GM21526 (cell line): ENCODE results near the gene SCNN1G.
"Not testable (repeated sequence)": the region's sequence is repeated elsewhere in the genome, so short reads cannot be mapped to it uniquely, and the experiment has no call there.

Experiments used
- ATAC-seq: cut with Tn5 transposase; IDR thresholded peaks from one replicate; pipeline ENCODE4 v1.9.1; 2021; ENCODE audit warnings: moderate library complexity; ENCODE audit not compliant: unreplicated experiment, low FRiP score

Gene SCNN1G, protein sequence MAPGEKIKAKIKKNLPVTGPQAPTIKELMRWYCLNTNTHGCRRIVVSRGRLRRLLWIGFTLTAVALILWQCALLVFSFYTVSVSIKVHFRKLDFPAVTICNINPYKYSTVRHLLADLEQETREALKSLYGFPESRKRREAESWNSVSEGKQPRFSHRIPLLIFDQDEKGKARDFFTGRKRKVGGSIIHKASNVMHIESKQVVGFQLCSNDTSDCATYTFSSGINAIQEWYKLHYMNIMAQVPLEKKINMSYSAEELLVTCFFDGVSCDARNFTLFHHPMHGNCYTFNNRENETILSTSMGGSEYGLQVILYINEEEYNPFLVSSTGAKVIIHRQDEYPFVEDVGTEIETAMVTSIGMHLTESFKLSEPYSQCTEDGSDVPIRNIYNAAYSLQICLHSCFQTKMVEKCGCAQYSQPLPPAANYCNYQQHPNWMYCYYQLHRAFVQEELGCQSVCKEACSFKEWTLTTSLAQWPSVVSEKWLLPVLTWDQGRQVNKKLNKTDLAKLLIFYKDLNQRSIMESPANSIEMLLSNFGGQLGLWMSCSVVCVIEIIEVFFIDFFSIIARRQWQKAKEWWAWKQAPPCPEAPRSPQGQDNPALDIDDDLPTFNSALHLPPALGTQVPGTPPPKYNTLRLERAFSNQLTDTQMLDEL

DNA sequence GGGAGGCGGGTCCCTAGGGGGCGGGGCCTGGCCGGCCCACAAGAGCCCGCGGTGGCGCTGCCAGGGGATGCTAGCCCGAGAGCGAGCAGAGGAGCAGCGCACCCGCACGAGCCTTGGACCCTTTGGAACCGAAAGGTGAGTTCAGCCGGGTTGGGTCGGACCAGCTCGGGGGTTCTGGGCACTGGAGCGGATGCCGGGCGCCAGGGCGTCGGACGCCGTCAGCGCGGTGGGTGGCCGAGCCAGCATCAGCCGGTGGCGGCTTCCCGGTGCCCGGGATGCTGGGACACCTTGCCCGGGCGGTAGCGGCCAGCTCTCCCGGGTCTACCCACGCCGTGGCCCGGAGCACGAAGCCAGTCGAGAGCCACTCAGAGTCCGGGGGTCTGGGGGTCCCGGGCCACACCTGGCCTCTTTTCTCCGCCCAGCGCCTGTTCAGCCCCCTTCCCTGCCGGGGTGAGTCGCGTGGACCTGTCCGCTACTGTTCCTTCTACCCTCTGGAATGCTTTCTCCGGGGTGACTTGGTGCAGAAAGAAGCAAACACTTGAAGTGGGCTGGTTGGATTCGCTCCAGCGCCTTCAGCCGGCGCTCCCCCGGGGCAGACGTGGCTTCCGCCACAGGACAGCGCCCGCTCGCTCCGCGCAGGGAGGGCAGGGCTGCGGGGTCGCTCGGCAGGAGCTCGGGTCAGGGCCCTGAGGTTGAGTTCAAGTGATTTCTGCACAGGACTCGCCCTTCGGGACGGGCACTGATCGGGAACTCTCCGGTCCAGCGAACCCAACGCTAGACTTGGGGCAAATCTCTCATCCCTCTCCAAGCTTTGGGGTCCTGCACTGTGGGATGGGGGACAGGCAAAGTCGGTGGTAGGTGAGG lies at the start of gene SCNN1G:
Gene SCNN1G, plus strand, starts transcription at position 67 of the 864 bp plus-strand sequence. CDS start 3,527 bp downstream, outside the sequence.
- peak; percentile 27 for ATAC-seq

DNA sequence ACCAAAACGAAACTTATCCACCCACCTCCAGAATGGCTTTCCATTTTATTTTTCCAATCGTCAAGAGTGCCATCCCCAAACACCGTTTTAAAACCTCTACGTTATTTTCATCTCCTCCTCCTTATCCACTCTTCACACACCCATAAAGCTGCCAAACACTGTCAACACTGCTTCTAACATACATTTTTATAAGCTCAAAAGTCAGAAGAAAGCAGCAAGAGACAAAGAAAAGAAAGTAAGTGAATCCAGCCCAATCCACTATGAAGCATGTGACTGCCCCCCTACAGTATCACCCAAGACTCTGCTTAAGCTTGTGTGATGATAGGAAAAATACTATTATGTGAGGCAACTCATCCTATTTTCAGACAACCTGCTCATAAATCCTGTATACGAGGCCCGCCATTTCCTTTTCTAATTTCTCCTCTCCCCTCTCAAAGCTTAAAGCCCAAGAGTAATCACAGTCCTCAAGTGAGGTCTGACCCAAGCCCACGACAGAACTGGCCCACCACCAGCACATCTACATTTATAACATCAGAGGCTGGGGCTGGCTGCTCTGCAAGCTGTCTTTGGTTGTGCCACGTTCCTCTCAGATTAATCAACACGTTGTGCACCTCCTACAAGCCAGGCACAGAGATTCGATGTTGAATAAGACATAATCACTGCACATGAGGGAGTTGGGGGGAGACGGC lies 49.6 kb upstream of the SCNN1G start:
- ATAC-seq = no peak

DNA sequence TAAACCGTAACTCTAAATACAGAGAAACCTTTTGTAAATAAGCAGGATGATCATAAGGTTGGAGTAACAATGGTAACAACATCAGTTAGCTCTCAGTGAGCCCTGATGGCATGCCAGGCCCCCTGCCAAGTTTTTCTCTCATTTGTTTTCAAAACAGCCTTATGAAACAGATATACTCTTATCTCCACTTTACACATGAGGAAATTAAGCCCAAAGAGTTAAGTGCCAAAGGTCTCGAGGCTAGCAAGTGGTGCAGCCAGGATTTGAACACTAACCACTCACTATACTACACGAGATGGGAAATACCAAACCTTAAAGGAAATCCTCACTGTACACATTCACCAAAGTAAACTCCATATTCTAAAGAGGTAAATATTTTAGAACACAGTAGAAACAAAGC lies 48.3 kb upstream of the SCNN1G start:
- ATAC-seq = no peak

DNA sequence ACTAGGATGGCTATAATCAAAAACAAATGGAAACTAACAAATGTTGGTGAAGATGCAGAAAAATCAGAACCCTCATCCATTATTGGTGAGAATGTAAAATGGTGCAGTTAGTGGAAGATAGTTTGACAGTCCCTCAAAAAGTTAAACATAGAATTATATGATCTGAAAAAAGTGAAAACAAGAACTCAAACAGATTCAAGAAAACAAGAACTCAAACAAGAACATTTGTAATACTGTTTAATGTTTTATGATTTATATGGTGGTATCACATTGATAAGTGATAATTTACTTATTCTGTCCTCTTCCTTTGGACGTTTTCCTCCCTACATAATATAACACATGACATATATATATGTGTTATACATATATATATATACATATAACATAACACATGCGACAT lies 45.3 kb upstream of the SCNN1G start:
- ATAC-seq = no peak

DNA sequence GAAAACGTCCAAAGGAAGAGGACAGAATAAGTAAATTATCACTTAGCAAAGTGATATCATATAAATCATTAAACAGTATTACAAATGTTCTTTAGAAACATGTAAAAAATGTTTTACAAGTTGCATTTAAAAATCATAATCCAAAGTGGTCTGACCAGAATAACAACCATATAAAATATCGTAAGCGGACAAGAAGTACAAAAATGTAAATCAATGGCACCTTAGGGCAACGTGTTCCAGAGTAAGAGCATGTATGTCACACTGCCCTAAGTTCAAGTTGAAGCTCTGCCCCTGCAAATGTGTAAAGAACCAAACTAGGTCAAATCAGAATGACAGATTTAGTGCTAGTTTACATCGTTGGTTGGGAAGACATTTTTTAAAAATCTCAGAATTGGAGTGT lies 44.7 kb upstream of the SCNN1G start:
- no peak for ATAC-seq

DNA sequence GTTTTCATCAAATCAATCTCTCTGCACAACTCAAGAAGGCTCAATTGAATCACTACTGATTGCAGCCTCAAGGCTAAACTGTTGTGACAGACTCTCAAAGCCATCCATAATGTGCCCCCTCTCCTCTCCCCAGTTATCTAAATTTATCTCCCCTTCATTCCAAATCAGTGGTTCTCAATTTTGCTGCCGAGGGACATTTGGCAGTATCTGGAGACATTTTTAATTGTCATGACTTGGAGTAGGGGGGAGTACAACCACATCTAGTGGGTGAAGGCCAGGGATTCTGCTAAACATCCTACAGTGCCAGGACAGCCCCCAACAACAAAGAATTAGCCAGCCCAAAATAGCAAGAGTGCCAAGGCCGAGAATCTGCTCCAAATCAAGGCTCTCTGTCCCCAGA lies 42.4 kb upstream of the SCNN1G start:
- no peak for ATAC-seq

DNA sequence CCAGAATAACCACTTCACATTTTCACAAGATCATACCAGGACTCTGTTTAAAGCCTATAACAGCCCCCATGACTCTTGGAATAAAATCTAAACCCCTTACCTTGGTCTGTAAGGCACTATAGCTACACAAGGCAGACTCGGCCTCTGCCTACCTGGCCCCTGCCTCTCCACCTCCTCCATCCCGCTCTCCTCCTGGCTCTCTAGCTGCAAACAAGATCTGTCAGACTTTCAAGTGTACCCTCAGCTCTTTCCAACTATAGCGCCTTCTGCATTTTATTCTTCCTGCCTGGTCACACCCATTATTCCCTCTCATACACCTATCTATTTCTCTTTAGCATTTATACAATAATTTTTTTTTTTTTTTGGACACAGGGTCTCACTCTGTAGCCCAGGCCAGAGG lies 41.5 kb upstream of the SCNN1G start:
- no peak for ATAC-seq

DNA sequence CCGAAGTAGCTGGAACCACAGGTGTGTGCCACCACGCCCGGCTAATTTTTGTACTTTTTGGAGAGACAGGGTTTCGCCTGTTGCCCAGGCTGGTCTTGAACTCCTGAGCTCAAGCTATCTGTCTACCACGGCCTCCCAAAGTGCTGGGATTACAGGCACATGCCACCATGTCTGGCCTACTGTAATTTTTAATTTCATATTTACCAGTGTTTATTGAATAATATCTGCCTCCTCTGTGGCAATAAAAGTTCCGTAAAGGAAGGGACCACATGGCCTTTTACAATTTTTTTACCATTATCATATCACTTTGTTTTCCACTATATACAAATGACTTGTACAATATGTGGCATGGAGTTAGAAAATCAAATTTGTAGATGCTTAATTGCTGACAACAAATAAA lies 41.0 kb upstream of the SCNN1G start:
- ATAC-seq = no peak

DNA sequence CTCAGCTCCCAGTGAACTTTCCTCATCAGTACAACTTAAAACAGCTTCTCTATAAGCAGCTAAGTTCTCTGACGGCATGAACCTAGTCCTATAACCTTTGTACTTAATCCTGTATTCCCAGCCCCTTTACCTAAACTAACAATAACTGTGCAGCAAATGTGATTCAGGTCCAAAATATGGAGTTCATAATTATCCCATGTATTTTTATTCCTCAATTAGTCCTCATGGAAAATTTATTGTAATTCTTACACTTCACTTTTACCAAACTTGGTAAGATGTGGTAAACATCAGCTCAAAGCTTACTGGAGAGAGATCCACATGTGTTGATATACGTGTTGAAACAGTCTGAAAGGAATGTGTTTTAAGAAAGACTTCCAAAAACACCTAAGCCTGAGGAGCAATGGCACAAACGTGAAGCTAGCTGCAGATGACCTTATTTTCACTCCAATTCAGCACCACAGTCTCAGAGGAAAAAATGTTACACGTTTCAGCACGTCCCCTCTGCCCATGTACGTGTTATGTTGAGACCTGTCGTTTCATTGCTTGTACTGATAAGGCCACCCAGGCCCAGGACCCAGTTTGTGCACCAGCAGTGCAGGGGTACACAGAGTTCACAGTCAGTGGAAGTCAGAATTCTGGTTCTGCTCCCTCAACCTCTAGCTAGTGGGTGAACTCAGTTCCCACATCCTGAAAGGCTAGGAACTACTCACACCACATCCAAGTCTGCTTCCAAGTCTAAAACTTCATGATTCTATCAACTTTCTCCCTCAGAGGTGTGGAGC lies 40.4 kb upstream of the SCNN1G start:
- no peak for ATAC-seq

DNA sequence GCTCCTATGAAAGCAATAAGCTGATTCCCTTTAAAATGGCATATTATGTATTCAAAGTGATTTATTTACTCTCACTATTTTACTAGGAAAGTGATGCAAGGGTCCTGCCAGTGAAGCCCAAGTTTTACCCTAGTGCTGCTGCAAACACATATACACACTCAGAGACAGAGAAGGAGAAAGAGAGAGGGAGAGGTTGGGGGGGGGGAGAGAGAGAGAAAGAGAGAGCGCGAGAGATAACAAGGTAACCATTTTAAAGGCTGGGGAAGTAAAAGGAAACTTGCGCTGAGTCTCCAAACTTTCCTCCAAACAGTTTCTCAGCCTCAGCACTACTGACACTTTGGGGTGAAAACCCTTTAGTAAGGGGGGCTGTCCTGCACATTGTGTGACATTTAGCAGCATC lies 39.2 kb upstream of the SCNN1G start:
- no peak for ATAC-seq

DNA sequence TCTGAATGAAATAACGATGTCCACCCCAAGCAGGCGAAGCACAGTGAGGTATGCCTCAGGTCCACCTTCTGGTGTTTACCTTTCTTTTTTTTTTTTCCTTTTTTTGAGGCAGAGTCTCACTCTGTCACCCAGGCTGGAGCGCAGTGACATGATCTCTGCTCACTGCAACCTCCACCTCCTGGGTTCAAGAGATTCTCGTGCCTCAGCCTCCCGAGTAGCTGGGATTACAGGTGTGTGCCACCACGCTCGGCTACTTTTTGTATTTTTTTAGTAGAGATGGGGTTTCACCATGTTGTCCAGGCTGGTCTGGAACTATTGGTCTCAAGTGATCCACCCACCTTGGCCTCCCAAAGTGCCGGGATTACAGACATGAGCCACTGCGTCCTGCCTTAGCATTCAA lies 38.2 kb upstream of the SCNN1G start:
- ATAC-seq = not testable (repeated sequence)

DNA sequence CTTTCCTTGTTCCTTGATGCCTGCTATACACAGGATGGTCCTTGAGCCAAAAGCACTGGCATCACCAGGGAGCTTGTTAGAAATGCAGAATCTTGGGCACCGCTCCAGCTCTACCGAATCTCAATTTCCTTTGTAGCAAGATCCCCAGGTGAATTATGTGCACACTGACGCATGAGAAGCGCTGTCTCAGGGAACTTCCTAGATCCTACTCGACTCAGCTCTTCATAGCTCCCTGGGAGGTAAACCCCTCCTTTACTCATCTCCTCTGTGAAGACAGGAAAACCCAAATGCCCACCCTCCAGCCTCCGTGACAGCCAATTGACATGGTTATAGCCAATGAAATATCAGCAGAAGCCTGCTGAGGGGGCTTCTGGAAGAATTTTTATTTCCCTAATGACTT lies 37.4 kb upstream of the SCNN1G start:
- ATAC-seq = no peak

DNA sequence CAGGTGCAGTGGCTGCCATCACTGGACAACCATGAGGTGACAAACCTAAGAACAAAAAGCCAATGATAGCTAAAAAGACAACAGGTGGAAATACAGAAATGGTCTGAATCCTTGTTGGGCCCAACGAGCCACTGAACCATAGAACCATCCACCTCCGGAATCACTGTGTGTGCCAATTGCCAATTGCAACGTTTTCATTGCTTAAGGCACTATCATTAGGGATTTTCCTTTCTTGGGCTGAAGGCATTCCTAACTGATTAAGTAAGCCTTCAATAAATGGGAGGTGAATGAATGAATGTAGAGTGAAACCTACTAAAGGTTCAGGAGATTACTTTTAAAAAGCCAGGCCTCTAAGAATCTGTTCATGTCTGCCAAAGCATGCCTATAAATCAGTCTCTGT lies 36.9 kb upstream of the SCNN1G start:
- ATAC-seq = no peak

DNA sequence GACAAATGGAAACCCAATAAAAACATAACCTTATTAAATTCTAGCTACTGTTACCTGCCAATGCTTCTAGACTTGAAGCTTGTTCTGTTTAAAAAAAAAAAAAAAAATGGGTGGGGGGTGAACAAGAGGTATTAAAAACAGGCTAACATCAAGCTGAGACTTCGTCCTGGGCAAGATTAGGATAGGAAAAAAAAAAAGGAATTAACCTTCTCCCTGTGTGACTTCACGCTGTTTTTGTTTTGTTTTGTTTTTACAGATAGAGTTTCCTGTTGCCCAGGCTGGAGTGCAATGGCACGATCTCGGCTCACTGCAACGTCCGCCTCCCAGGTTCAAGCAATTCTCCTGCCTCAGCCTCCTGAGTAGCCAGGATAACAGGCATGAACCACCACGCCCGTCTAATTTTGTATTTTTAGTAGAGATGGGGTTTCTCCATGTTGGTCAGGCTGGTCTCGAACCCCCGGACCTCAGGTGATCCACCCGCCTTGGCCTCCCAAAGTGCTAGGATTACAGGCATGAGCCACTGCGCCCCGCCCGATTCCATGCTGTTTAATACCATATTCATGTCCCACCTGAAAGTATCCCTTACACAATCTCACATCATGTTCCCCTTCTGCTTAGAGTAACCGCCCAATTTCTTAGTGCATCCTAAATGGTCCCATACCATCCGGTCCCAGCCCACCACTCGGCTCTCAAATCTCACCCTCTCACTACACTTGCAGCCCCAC lies 35.5 kb upstream of the SCNN1G start:
- ATAC-seq = no peak

DNA sequence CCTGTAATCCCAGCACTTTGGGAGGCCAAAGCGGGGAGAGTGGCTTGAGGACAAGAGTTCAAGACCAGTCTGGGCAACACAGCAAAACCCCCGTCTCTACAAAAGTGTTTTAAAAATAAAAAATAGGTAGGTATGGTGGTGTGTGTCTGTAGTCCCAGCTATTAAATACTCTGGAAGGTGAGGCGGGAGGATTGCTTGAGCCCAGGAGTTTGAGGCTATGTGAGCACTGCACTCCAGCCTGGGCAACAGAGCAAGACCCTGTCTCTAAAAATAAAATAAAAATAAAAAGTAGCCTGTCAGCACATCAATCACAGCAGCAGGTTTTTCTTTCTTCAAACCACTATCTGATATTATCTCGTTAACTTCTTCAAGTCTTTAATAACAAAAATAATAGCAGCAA lies 34.9 kb upstream of the SCNN1G start:
- ATAC-seq = no peak

DNA sequence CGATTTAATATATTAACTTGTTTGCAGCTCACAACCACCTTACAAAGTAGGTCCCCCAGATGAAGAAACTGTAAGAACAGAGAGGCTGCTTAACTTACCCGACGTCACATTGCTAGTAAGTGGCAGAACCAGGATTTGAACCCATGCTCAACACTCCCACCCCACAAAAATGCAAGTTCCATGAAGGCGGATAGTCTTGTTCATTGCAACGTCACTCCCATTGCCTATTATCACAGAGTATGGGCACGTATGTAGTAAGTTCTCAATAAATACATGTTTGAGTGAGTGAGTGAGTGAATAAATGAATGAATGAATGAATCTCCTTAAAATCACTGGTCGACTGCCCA lies 34.4 kb upstream of the SCNN1G start:
- no peak for ATAC-seq

DNA sequence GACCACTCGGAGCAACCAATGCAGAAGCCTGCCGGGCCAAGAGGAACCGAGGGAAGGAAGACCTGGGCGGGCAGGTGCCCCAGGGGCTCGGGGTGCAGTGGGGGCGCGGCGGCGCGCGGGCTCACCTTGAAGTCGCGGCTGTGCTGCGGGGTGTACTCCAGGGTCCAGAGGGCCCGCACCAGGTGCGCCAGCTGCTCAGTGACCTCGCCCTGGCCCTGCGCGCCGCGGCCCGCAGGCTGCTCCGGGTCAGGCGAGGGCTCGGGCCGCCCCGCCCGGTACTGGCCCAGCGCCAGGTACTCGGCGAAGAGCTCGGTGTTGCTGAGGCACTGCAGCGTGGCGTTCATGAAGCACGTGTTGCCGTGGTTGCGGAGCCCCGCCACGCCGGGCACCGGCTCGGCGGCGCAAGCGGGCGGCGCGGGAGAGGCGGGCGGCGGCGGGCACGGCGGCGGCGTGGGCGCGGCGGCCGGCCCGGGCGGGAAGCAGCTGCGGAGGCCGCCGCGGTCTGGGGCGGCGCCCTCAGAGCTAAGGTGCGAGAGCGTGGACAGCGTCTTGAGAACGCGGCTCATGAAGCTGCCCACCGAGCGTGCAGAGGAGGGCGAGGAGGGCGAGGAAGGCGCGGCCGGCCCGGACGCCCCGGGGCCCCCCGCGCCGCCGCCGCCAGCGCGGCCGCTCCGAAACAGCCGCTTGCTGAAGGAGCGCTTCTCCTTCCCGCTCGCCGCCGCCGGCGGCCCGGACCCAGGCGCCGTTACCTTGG lies 33.9 kb upstream of the SCNN1G start:
- peak; percentile 37 for ATAC-seq

DNA sequence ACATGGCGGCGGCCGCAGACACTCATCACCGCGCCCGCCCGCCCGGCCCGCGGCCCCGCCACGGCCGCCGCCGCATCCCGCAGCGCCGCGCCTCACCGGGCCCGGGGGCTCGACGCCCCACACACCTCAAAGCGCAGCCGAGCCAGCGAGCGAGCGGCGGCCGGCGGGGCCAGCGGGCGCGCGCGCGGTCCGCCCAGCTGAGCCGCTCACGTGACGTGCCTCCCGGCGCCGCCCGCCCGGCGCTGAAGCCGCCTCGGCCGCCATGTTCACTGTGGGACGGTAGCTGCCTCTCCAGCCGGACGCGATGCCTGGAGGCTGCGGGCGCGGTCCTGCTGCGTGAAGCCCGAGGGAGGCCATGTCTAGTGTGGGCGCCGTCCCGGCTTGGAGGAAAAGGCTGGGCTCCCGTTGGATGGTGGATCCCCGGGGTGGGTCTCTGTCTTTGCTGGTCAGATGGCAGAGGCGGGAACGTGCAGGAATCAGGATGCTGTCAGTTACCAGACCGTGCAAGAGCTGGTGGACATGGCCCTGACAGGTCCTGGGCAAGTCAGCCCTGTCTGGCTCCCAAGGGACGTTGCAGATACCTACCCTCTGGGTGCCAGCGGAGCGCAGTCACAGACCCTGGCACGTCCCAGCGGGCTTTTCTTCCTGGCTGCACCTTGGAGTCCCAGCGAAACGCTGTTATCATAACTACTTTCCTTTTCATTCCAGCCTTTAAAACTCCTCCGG lies 33.1 kb upstream of the SCNN1G start, which contains the start of gene USP31:
Gene USP31, minus strand, starts transcription at position 186 of the 726 bp plus-strand sequence. Its CDS starts 182 bp downstream, at position 4.
- ATAC-seq = peak; percentile 93
